Measurements from ENCODE around the gene FTSJ1.

DNA sequence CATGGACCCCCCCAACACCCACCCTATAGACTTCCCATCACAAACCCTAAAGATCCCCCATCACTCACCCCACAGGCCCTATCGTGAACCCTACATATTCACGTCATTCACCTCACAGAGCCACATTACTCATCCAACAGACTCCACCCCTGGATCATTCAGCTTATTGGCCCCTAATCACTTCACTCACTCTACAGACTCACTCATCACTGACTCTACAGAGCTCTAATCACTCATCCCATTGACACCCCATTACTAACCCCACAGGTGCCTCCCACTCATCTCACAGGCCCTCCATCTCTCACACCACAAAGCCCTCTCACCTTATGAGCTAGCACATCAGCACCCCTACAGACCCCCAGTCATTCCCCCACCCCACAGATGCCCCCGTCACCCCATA is 57.2 kb downstream of the FTSJ1 start:
- no peak for TF ChIP-seq YY1 (IDR thresholded peaks at IDR 0.05; ENCODE audit: insufficient read depth, insufficient read length)
- no peak for TF ChIP-seq ZNF274 (IDR thresholded peaks at IDR 0.05; ENCODE audit: low read depth, low read length)
- TF ChIP-seq SUZ12 (IDR thresholded peaks at IDR 0.05; ENCODE audit: extremely low read depth, insufficient read depth, insufficient read length) = no peak

Measured in NT2/D1 (cell line).